ENCODE data around the gene DENND1A. TPM values are rescaled to one million over a fixed set of nuclear protein-coding genes. Genes with fewer than 3 reads are reported as not detected.

Gene DENND1A
- total RNA-seq, 1 donor from 2014 or later, result 24.4 TPM

GRCh38 chr9:123395689-123396511 lies 534.0 kb downstream of the DENND1A start:
- DNase-seq (ENCODE audit: low spot score), result no peak

- no peak for DNase-seq (ENCODE audit: low spot score)
These were observed 534.6 kb downstream of the DENND1A start for GRCh38 chr9:123395276-123395688.

- DNase-seq (ENCODE audit: low spot score), result no peak
These were observed 535.4 kb downstream of the DENND1A start for GRCh38 chr9:123394291-123395235.

- DNase-seq (ENCODE audit: low spot score), result no peak
These were observed 537.1 kb downstream of the DENND1A start for GRCh38 chr9:123392802-123393201.

GRCh38 chr9:123391946-123392345 lies 538.0 kb downstream of the DENND1A start:
- no peak for DNase-seq (ENCODE audit: low spot score)

GRCh38 chr9:123391233-123391632 lies 538.7 kb downstream of the DENND1A start:
- DNase-seq (ENCODE audit: low spot score), result no peak

- DNase-seq (ENCODE audit: low spot score), result no peak
These were observed 539.4 kb downstream of the DENND1A start for GRCh38 chr9:123390337-123391135.

GRCh38 chr9:123389698-123390097 lies 540.2 kb downstream of the DENND1A start:
- DNase-seq (ENCODE audit: low spot score), result no peak

GRCh38 chr9:123389070-123389469 lies 540.9 kb downstream of the DENND1A start:
- DNase-seq (ENCODE audit: low spot score), result no peak

GRCh38 chr9:123387686-123388085 lies 542.2 kb downstream of the DENND1A start:
- no peak for DNase-seq (ENCODE audit: low spot score)

GRCh38 chr9:123383512-123384170 lies 546.3 kb downstream of the DENND1A start:
- no peak for DNase-seq (ENCODE audit: low spot score)

- no peak for DNase-seq (ENCODE audit: low spot score)
These were observed 547.0 kb downstream of the DENND1A start for GRCh38 chr9:123382653-123383511.

GRCh38 chr9:123380852-123381705 lies 548.8 kb downstream of the DENND1A start:
- no peak for DNase-seq (ENCODE audit: low spot score)

GRCh38 chr9:123378956-123379660 lies 550.8 kb downstream of the DENND1A start:
- DNase-seq (ENCODE audit: low spot score), result no peak

GRCh38 chr9:123378025-123378424 lies 551.9 kb downstream of the DENND1A start:
- DNase-seq (ENCODE audit: low spot score), result no peak

GRCh38 chr9:123377211-123377971 lies 552.5 kb downstream of the DENND1A start:
- DNase-seq (ENCODE audit: low spot score), result no peak

GRCh38 chr9:123376218-123377071 lies 553.5 kb downstream of the DENND1A start:
- DNase-seq (ENCODE audit: low spot score), result no peak
